ENCODE results near the gene RAI14.
"Not testable (repeated sequence)": the region's sequence is repeated elsewhere in the genome, so short reads cannot be mapped to it uniquely, and the experiment has no call there.

RAI14 gene

DNA sequence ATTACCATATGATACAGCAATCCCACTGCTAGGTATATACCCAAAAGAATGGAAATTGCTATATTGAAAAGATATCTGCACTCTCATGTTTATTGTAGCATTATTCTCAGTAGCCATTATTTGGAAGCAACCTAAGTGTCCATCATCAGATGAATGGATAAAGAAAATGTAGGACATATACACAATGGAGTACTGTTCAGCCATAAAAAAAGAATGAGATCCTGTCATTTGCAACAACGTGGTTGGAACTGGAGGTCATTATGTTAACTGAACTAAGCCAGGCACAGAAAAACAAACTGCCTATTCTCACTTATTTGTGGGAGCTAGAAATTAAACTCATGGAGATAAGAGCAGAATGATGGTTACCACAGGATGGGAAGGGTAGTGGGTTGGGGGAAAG is 119.8 kb downstream of the RAI14 start:
- DNase-seq, result no peak

GRCh38 chr5:34778091-34778850 is 122.1 kb downstream of the RAI14 start:
- DNase-seq, result no peak

- DNase-seq, result not testable (repeated sequence)
Observed at GRCh38 chr5:34783892-34784291, 127.8 kb downstream of the RAI14 start.

DNA sequence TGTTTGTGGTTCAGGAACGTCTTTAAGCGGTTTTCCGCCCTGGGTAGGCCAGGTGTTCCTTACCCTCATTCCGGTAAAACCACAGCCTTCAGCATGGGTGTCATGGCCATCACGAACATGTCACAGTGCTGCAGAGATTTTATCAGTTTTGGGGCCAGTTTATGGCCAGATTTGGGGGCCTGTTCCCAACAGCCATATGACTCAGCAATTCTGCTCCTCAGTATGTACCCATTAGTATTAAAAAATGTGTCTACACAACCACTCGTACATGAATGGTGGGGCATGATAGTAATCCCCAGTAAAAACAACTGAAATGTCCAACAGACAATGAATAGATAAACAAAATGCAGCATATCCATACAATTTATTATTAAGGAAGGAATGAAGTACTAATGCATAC is 130.9 kb downstream of the RAI14 start:
- DNase-seq, result no peak

- peak; percentile 61 for DNase-seq
Observed at GRCh38 chr5:34789021-34789531, 132.9 kb downstream of the RAI14 start.

GRCh38 chr5:34789639-34790038 is 133.5 kb downstream of the RAI14 start:
- DNase-seq, result no peak

DNA sequence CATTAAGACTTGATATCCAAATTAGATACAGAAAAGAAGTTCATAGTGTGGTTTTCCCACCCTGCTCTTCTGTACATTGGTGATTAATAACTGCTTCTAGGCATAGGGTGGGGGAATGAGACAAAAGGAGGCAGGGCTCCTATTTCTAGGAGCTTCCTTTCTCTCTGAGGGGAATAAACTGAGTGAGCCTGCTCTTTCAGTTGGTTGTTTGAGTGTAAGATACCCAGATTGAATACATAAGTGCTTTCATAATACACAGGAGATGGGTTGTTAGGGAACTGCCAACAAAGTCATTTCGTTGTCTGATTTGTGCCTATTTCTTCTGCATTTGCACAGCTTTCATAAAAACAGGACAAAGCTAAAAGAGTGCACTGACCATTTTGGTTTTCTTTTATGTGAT is 133.9 kb downstream of the RAI14 start:
- no peak for DNase-seq

- DNase-seq, result no peak
Observed at GRCh38 chr5:34791761-34792244, 135.7 kb downstream of the RAI14 start.

DNA sequence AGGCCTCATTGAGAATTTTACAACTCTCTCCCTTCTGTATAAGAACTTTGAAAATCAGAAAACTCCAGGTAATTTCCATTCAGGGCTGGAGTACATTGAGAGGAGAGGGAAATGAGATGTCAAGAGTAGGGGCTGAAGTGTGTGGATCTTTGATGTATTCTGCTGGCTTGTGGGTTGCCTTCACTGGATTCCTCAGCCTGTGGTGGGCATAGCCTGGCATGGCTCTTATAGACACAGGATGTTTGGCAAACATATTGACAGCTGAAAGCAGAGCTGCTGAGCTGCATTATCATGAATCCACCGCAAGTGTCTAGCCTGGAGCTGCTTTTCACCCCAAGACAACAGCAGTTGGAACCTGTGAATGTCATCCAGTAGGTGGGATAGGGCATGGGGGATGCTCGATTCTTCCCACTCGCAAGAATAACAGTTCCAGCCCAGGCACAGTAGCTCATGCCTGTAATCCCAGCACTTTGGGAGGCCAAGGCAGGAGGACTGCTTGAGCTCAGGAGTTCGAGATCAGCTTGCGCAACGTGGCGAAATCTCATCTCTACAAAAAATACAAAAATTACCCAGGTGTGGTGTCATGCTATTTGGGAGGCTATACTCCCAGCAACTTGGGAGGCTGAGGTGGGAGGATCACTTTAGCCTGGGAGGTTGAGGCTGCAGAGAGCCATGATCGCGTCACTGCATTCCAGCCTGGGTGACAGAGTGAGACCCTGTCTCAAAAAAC is 146.9 kb downstream of the RAI14 start:
- DNase-seq, result no peak

- no peak for DNase-seq
Observed at GRCh38 chr5:34803974-34804732, 148.0 kb downstream of the RAI14 start.

- DNase-seq, result no peak
Observed at GRCh38 chr5:34804913-34805312, 148.8 kb downstream of the RAI14 start.

GRCh38 chr5:34806532-34806931 is 150.4 kb downstream of the RAI14 start:
- DNase-seq, result no peak

DNA sequence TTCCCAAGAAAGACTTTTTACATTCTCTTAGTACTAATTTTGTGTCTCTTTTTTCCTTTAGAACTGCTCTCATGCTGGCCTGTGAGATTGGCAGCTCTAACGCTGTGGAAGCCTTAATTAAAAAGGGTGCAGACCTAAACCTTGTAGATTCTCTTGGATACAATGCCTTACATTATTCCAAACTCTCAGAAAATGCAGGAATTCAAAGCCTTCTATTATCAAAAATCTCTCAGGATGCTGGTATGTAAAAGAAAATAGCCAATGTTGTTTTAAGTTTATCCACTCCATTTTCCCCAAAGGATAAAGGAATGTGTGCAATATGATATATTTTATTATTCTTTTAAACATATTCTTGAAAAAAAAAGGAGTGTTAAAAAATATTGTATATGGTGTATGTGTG is 155.6 kb downstream of the RAI14 start:
- DNase-seq, result no peak

- no peak for DNase-seq
Observed at GRCh38 chr5:34813509-34813908, 157.4 kb downstream of the RAI14 start.

DNA sequence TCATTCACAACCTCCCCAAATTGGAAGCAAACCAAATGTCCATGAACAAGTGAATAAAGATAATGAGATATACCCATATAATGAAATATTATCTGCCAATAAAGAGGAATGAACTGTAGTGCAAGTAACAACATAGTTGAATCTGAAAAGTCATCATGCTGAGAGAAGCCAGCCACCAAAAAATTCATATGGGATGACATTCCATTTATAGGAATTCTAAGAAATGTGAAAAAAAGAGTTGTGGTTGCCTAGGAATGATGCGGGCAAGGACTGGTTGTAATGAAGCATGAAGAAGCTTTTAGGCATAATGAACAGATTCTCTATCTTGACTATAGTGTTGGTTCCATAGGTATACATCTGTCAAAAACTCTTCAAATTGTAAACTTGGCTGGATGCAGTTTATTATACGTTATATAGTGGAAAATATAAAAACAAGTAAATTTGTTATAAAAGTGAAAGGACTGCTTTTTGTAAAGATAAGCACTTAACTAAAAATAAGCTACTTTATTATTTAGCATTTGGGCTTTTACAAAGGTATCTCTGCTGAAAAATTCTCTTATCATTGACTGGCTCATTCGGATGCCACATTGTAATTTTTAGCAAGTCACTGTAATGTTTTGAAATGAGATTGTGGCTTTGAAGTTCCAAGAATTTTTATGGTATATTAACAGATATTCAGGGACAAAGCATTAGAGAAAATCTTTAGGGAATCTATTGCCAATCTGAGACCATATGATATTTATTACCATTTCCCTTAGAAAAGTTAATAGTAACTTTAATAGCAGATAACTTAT is 161.6 kb downstream of the RAI14 start:
- no peak for DNase-seq

GRCh38 chr5:34818717-34819116 is 162.6 kb downstream of the RAI14 start:
- no peak for DNase-seq

DNA sequence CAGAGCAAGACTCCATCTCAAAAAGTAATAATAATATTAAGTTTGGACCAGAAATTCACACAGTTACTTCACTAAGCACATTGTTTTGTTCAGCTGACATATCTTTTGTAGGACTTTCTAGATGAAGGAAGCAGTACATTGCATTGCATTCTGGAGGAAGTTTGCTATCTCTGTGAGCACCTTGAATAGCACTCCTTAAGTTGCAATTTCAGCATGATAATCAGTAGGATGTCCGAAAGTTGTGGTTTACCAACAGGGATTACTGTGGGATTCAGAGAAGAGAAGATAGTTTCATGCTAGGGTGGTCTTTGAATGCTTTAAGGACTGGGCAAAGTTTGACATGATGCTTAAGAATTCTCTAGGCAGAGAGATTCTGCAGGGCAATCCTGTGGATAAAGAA is 164.5 kb downstream of the RAI14 start:
- DNase-seq, result no peak

- no peak for DNase-seq
Observed at GRCh38 chr5:34822956-34823715, 167.0 kb downstream of the RAI14 start.

DNA sequence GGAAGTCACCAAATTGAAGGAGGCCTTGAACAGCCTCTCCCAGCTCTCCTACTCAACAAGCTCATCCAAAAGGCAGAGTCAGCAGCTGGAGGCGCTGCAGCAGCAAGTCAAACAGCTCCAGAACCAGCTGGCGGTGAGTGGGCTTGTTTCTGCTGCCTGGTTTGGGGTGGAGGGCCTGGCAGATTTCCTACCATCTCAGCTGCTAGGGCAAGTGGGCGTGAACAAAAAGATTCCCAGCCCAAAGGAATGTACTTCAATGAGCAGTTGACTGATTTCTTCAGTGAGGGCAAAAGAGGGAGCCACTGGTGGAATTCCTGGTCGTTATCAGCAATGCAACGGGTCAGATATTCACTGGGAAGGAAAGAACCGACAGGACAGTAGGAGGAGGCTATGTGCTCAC is 170.2 kb downstream of the RAI14 start:
- no peak for DNase-seq

GRCh38 chr5:34827588-34828506 is 171.7 kb downstream of the RAI14 start:
- no peak for DNase-seq

- not testable (repeated sequence) for DNase-seq
Observed at GRCh38 chr5:34830827-34831226, 174.7 kb downstream of the RAI14 start.

Measured in femur (tissue), 1 donor.